NK-92 (cell line): ENCODE data around the gene USP30.
A peak's percentile ranks its signal among the peaks of the same experiment; 100 is the strongest.

Experiments used
- DNase-seq: peaks from one replicate; lab custom pipeline; 2025; ENCODE audit not compliant: unreplicated experiment; lab: John Stamatoyannopoulos, UW

The USP30 gene

GRCh38 chr12:109097140-109097434 is 44.7 kb downstream of the USP30 start:
- DNase-seq: no peak

DNA sequence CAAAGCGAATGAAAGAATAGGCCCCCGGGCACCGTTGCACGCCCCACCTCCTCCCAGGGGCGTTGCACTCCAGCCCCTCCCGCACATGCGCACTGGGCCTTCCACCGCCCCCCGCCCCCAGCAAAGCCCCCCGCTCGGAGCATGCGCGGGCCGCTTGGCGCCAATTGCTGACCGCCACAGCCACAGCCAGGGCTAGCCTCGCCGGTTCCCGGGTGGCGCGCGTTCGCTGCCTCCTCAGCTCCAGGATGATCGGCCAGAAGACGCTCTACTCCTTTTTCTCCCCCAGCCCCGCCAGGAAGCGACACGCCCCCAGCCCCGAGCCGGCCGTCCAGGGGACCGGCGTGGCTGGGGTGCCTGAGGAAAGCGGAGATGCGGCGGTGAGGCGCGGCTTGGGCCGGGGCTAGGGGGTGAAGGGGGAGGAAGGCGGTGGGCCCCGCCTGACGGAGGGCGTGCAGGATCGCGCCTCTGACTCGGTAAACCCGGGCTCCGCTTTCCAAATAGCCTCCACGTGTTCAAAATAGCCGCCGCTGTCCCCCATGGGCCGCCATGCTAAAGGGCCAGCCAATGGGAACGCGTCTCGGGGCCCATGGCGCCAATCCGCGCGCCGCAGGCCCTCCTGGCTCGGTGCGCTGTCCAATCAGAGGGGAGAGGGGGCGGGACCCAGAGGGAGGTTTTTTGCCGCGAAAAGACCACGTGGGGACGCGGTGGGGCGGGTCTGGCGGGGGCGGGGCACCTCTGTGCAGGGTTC is 45.2 kb downstream of the USP30 start, which contains the start of gene UNG:
TSS of gene UNG (plus strand) at position 163 of the 748 bp plus-strand sequence. CDS start at position 246, 83 bp downstream.
- DNase-seq: peak; percentile 74

- no peak for DNase-seq
Measured at GRCh38 chr12:109098183-109098604, 45.8 kb downstream of the USP30 start.

- DNase-seq: no peak
Measured at GRCh38 chr12:109098651-109099050, 46.3 kb downstream of the USP30 start.

GRCh38 chr12:109099431-109100020 is 47.1 kb downstream of the USP30 start:
- no peak for DNase-seq

- DNase-seq: no peak
Measured at GRCh38 chr12:109100741-109101140, 48.4 kb downstream of the USP30 start.

DNA sequence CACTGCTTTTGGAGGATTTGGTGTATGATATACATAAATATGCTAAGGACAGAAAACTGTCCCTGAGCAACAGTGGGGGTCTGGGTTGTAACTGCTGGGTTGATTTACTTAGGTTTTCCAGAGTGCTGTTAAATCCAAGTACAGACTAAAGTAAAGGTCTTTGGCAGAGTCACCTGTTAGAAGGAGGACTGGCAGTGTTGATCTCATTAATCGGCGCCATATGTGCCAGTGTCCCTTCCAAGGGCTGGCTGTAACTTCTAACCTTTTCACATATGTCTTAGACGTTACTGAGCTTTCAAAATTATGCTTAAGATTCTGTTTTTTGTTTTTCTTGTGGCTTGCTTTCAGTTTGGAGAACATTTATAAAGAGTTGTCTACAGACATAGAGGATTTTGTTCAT is 50.1 kb downstream of the USP30 start:
- DNase-seq: no peak

GRCh38 chr12:109105176-109105575 is 52.8 kb downstream of the USP30 start:
- no peak for DNase-seq

- DNase-seq: no peak
Measured at GRCh38 chr12:109109746-109110350, 57.5 kb downstream of the USP30 start.

GRCh38 chr12:109110988-109111495 is 58.7 kb downstream of the USP30 start:
- DNase-seq: no peak

DNA sequence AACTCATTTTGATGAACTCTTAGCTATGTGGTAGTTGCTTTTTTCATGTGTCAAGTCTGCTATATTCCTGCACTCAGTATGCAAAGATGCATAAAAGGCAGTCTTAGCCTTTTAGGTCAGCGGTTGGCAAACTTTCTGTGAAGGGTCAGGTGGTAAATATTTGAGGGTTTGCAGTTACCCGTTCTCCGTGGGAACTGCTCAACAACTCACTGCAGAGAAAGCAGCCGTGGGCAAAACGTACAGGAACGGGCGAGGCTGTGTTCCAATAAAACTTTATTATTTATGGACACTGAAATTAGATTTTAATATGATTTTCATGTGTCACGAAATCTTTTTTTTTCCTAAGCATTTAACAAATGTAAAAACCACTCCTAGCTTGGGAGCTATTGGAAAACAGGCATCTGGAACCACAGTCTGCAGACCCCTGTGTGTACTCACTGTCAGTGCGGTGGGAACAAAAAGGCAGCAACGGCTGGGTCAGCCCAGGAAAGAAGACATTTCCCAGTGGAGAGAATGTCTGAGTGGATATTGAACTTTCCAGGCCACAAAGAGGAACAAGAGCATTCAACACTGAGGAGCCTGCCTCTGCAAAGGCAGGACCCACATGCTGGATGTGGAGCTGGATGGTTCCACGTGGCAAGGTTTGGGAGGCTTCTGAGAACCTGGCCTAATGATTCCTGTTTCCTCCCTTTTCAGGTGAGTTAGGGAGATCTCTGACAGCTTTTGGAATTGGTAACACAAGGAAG is 60.5 kb downstream of the USP30 start:
- no peak for DNase-seq

DNA sequence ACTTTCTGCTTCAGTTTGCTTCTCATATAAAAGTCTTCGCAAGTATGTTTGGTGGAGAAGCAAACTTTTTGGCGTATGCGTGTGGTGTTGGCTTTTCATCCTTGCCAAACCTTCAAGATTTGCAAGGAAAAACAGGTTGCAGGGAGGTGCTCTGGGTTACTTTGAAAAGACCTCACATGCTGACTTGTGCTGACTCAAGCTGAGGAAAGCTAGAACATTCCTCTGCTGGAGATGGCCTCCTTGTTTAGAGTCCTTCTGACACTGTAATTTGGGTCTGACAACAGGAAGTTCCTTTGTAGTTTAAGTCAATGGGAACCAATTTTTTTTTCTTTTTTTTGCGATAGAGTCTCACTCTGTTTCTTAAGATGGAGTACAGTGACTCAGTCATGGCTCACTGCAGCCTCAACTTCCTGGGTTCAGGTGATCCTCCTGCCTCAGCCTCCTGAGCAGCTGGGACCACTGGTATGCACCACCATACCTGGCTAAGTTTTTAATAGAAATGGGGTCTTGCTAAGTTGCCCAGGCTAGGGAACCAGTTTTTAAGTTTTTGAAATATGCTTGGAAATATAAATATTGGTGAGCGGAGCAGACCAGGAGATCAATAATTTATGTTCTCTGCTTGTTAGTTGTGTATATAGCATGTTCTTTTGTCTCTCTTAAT is 61.4 kb downstream of the USP30 start:
- no peak for DNase-seq

DNA sequence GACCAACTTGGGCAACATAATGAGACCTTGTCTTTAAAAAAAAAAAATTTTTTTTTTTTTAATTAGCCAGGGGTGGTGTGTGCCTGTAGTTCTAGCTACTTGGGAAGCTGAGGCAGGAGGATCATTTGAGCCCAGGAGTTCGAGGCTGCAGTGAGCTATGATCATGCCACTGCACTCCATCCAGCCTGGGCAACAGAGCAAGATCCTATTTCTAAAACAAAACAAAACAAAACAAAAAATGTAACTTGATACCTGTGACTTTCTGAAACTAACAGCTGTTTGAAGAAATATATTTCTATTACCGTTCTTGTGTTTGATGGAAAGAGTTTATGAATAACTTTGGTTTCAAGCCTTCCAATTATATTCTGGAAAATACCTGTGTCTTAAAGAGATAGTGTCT is 62.3 kb downstream of the USP30 start:
- DNase-seq: no peak

DNA sequence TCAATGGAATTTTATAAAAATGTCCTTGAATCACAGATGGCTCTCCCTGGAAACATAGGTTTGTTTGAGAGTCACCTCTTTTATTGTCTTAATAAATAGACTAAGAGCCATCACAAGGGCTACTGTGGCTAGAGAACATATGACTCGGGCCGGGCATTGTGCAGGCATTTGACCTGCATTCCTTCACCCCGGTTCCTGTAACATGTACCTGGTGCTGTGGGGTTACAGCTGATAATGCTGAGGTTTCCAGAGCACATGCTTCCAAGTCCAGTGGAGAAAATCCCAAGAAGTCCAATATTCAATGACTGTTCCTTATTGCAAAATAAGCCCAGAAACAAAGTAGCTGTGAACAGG is 63.0 kb downstream of the USP30 start:
- no peak for DNase-seq

GRCh38 chr12:109115758-109116610 is 63.6 kb downstream of the USP30 start, which contains the start of gene ACACB:
Gene ACACB (plus strand): TSS chr12:109116587. CDS start chr12:109139406, 22,819 bp downstream.
- DNase-seq: no peak

GRCh38 chr12:109116611-109116949 is 64.2 kb downstream of the USP30 start:
- no peak for DNase-seq

DNA sequence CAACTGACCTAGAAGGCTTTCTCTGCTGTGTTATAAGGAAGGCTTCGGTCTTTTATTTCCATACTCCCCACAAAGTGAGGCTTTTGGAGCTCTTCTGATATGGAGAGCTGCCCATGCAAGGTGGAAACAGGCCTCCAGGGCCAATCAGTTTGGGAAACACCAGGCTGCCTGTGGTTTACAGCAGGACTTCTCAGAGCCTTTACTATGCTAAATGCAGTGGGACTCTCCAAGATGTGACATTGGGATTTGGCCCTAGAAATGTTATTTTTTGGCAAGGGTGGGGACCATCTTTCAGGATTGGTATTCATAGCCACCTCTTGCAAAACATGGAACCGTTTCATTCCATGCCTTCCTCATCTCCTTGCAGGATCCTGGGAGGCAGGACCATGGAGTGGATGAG is 67.7 kb downstream of the USP30 start:
- no peak for DNase-seq

GRCh38 chr12:109120557-109120956 is 68.2 kb downstream of the USP30 start:
- DNase-seq: no peak

GRCh38 chr12:109121346-109121880 is 69.0 kb downstream of the USP30 start:
- DNase-seq: no peak
